WI38 (cell line): Measurements from ENCODE around the gene CD180.

Experiments
- H3K4me3 ChIP-seq: 2 replicates; pipeline ENCODE4 v1.5.1; 2011; ENCODE audit warnings: low read depth, mild to moderate bottlenecking, control low read depth, low read length
- TF ChIP-seq, protein P1 (sequence below): IDR thresholded peaks from 2 replicates; pipeline ENCODE4 v1.5.1; 2012; ENCODE audit warnings: low read depth, mild to moderate bottlenecking, control low read depth, low read length

The CD180 gene

DNA sequence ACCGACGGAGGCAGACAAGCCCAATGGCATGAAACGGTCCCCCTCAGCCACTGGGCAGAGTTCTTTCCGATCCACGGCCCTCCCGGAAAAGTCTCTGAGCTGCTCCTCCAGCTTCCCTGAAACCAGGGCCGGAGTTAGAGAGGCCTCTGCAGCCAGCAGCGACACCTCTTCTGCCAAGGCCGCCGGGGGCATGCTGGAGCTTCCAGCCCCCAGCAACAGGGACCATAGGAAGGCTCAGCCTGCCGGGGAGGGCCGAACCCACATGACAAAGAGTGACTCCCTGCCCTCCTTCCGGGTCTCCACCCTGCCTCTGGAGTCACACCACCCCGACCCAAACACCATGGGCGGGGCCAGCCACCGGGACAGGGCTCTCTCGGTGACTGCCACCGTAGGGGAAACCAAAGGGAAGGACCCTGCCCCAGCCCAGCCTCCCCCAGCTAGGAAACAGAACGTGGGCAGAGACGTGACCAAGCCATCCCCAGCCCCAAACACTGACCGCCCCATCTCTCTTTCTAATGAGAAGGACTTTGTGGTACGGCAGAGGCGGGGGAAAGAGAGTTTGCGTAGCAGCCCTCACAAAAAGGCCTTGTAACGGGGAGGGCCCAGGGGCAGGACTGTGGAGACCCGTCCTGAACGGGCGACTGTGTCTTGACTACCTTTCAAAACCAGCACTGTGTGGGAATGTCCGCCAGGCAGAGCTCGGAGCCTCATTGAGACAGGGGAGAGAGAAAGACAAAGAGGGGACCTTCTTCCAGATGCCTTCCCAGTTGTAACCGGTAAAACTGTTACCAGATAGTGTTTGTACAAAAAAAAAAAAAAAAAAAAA lies 29.9 kb downstream of the CD180 start:
- TF ChIP-seq, protein P1, sequence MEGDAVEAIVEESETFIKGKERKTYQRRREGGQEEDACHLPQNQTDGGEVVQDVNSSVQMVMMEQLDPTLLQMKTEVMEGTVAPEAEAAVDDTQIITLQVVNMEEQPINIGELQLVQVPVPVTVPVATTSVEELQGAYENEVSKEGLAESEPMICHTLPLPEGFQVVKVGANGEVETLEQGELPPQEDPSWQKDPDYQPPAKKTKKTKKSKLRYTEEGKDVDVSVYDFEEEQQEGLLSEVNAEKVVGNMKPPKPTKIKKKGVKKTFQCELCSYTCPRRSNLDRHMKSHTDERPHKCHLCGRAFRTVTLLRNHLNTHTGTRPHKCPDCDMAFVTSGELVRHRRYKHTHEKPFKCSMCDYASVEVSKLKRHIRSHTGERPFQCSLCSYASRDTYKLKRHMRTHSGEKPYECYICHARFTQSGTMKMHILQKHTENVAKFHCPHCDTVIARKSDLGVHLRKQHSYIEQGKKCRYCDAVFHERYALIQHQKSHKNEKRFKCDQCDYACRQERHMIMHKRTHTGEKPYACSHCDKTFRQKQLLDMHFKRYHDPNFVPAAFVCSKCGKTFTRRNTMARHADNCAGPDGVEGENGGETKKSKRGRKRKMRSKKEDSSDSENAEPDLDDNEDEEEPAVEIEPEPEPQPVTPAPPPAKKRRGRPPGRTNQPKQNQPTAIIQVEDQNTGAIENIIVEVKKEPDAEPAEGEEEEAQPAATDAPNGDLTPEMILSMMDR = no peak
- no peak overlapping the region for H3K4me3 ChIP-seq

- TF ChIP-seq, protein P1 = no peak
- no peak overlapping the region for H3K4me3 ChIP-seq
Measured at GRCh38 chr5:67165526-67166459, 30.8 kb downstream of the CD180 start.

- H3K4me3 ChIP-seq = no peak overlapping the region
- TF ChIP-seq, protein P1 = no peak
Measured at GRCh38 chr5:67164856-67165525, 31.6 kb downstream of the CD180 start.

DNA sequence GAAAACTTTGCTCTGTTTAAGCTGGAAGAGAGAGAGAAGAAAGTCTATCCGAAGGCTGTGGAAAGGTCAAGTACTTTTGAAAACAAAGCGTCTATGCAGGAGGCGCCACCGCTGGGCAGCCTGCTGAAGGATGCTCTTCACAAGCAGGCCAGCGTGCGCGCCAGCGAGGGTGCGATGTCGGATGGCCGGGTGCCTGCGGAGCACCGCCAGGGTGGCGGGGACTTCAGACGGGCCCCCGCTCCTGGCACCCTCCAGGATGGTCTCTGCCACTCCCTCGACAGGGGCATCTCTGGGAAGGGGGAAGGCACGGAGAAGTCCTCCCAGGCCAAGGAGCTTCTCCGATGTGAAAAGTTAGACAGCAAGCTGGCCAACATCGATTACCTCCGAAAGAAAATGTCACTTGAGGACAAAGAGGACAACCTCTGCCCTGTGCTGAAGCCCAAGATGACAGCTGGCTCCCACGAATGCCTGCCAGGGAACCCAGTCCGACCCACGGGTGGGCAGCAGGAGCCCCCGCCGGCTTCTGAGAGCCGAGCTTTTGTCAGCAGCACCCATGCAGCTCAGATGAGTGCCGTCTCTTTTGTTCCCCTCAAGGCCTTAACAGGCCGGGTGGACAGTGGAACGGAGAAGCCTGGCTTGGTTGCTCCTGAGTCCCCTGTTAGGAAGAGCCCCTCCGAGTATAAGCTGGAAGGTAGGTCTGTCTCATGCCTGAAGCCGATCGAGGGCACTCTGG lies 32.6 kb downstream of the CD180 start:
- TF ChIP-seq, protein P1 = no peak
- no peak overlapping the region for H3K4me3 ChIP-seq

DNA sequence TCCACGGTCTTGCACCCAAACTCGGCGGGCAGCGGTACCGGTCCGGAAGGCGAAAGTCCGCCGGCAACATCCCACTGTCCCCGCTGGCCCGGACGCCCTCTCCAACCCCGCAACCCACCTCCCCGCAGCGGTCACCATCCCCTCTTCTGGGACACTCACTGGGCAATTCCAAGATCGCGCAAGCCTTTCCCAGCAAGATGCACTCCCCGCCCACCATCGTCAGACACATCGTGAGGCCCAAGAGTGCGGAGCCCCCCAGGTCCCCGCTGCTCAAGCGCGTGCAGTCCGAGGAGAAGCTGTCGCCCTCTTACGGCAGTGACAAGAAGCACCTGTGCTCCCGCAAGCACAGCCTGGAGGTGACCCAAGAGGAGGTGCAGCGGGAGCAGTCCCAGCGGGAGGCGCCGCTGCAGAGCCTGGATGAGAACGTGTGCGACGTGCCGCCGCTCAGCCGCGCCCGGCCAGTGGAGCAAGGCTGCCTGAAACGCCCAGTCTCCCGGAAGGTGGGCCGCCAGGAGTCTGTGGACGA lies 33.3 kb downstream of the CD180 start:
- TF ChIP-seq, protein P1 = no peak
- no peak overlapping the region for H3K4me3 ChIP-seq

- H3K4me3 ChIP-seq = no peak overlapping the region
- TF ChIP-seq, protein P1 = no peak
Measured at GRCh38 chr5:67161767-67162166, 34.8 kb downstream of the CD180 start.
